ENCODE measurements around the gene MND1.

DNA sequence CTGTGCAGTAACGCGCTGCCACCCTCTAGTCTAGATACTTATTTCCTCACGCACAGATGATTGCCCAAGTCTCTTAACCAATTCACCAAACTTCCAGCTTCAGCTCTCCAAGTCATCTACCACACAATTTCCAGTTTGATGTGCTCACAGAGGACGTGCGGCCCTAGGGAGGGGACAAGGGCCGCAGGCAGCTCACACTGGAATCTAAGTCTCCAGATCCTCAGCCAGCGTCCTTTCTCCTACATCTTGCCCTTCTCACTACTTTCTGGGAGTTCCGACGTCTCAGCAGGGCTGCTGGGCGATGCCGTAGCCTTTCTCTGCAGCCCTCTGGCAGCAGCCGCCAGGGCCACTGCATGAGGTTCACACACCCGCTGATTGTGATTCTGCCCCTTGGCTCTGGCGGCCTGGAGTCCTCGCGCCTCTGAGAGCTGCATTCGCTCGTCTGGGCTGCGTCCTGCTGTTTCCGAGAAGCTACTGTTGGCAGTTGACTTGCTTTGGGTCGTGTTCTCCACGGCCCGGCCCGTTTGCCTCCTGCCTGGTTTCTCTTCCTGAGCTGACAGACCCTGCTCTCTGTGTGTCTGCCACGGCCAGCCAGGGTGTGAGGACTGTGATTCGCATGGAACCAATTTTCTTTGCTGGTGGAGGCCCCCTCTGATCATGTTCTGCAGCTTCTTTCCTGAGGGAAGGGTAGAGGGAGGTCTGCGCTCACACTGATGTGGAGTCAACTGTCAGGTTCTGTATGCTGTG lies 107.6 kb downstream of the MND1 start:
- TF ChIP-seq, protein P1, sequence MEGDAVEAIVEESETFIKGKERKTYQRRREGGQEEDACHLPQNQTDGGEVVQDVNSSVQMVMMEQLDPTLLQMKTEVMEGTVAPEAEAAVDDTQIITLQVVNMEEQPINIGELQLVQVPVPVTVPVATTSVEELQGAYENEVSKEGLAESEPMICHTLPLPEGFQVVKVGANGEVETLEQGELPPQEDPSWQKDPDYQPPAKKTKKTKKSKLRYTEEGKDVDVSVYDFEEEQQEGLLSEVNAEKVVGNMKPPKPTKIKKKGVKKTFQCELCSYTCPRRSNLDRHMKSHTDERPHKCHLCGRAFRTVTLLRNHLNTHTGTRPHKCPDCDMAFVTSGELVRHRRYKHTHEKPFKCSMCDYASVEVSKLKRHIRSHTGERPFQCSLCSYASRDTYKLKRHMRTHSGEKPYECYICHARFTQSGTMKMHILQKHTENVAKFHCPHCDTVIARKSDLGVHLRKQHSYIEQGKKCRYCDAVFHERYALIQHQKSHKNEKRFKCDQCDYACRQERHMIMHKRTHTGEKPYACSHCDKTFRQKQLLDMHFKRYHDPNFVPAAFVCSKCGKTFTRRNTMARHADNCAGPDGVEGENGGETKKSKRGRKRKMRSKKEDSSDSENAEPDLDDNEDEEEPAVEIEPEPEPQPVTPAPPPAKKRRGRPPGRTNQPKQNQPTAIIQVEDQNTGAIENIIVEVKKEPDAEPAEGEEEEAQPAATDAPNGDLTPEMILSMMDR (conservative IDR thresholded peaks at IDR 0.05; ENCODE audit: low read length): no peak
- no peak for TF ChIP-seq EZH2phosphoT487 (IDR thresholded peaks at IDR 0.05; ENCODE audit: borderline replicate concordance)
